GM12892 (cell line): ENCODE data around the gene SIRT7.

Experiments used
- DNase-seq: peaks from one replicate; pipeline ENCODE4 v3.0.0; 2011; ENCODE audit not compliant: insufficient read length
- FAIRE-seq: peaks from 2 replicates; lab custom pipeline; 2011; peaks lifted over from hg19 to GRCh38; lab: Jason Lieb, UNC
- POLR2A ChIP-seq: IDR thresholded peaks from 2 replicates; pipeline ENCODE4 v1.6.1; 2011; ENCODE audit warnings: low read depth, low read length, control low read depth
- POLR2AphosphoS5 ChIP-seq: IDR thresholded peaks from 2 replicates; pipeline ENCODE4 v1.6.1; 2011; ENCODE audit warnings: low read depth, low read length, control low read depth
- TAF1 ChIP-seq: IDR thresholded peaks from 2 replicates; pipeline ENCODE4 v1.6.1; 2011; ENCODE audit warnings: low read depth, mild to moderate bottlenecking, control low read depth, low read length, borderline replicate concordance

SIRT7 gene

DNA sequence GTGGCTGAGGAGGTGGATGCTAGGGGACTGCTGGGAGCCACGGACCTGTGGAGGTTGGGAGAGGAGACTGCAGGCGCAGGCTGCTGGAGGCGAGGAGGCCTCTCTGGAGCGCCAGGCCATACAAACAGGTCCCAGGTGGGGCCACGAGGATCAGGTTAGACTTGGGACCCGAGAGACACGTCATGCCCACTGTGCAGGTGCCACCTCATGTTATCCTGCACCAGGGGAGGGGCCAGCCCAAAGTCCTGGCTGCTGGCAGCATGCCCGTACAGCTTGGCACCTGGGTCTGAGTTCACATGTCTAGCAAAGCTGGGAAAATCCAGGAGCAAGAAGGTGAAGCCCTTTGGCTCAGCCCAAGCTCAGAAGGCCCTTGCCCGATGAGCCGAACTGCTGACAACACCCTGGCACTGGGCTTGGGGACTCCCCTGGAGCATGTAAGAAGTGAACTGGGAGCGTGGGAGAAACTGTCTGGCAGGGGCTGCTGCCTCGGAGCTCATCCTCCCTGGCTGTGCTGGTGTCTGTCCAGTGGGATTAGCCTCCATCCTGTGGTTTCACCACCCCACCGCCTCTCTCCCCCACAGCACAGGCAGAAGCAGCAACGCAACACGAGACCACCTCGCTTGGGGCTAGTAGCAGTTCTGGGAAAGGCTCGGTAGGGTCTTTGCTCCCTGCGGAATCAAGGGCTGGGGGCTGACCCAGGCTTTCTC is 52.1 kb downstream of the SIRT7 start:
- FAIRE-seq = no peak
- DNase-seq = no peak
- no peak for TF ChIP-seq TAF1
- TF ChIP-seq POLR2AphosphoS5 = peak; percentile 77
- peak; percentile 68 for TF ChIP-seq POLR2A

- TF ChIP-seq TAF1 = no peak
- no peak; the same call in 1 of the 2 replicates for TF ChIP-seq POLR2A
- TF ChIP-seq POLR2AphosphoS5 = no peak
- FAIRE-seq (no peak), DNase-seq (no peak)
Measured at GRCh38 chr17:81865358-81865732, 52.6 kb downstream of the SIRT7 start.

GRCh38 chr17:81863833-81864768 is 53.9 kb downstream of the SIRT7 start:
- no peak for FAIRE-seq

DNA sequence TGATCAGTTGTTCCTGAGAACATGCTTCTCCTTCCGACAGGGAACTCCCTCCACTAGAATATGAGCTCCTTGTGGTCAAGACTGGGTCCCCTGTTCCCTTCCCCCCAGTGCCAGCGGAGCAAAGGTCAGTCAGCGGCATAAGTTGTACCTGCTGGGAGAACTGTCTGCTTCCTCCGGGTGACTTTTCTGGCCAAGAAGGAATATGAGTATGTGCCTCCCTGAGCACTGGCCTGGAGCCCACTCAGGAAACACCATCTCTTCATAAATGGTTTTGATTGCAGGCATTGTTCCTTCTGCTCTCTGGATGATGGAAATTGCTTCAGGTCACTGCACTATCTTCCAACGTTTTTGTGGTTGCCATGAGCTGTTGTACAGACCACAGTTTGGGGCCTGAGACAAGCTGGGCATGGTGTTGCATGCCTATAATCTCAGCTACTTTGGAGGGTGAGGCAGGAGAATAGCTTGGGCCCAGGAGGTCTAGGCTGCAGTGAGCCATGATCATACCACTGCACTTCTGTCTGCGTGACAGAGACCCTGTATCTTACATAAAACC is 54.8 kb downstream of the SIRT7 start:
- no peak for TF ChIP-seq POLR2A
- FAIRE-seq (no peak), DNase-seq (no peak)

More at GRCh38 chr17:81863833-81864768, 53.9 kb downstream of the SIRT7 start:
- TF ChIP-seq TAF1 (no peak), POLR2AphosphoS5 (no peak), POLR2A (peak; percentile 39; the same call in 1 of the 2 replicates)
- no peak for DNase-seq
